ENCODE data around the gene MMADHC. TPM values are rescaled to one million over a fixed set of nuclear protein-coding genes. Genes with fewer than 3 reads are reported as not detected.

Gene MMADHC
- total RNA-seq, 2 experiments from 2014 or later: 94.7 to 136 TPM

DNA sequence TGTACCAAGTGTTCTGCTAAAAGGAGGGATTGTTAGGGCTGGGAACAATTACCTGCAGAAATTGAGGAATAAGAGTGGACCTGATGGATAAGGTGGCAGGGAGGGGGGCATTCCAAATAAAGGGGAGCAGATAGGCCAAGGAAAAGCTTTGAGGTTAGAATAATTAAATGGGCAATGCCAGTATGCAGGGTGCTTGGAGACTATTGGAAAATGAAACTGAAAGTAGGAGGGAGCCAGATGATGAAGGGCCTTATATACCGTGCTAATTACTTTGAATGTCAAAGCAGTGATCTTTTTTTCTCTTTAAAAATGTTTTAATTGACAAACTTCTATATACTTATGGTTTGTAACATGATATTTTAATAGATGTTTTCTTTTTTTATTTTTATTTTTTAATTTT is 42.9 kb downstream of the MMADHC start:
- Mint-ChIP-seq H3K9me3 (ENCODE audit: low read depth) (peaks cover 1% of the 10 kb centered on the region), H3K4me1 (peaks cover 8% of the 10 kb centered on the region), H3K27ac (no peak overlapping the region), H3K27me3 (no peaks in the 10 kb centered on the region), H3K4me3 (peak overlapping the region; percentile 6), H3K36me3 (ENCODE audit: low read depth) (no peaks in the 10 kb centered on the region)
- POLR2A ChIA-PET: no interaction called here
- intact Hi-C loops (cut with DNase I, micrococcal nuclease): no loop called here
- CTCF ChIA-PET: no interaction called here
- ATAC-seq (no peak), DNase-seq (no peak)

- H3K27me3 Mint-ChIP-seq: no peaks in the 10 kb centered on the region
- H3K9me3 Mint-ChIP-seq (ENCODE audit: low read depth): no peaks in the 10 kb centered on the region
- intact Hi-C loops (cut with DNase I, micrococcal nuclease): no loop called here
- DNase-seq (no peak), ATAC-seq (no peak)
- ChIA-PET POLR2A (no interaction called here), CTCF (no interaction called here)
- H3K4me3 Mint-ChIP-seq: no peak overlapping the region
- H3K27ac Mint-ChIP-seq: no peak overlapping the region
- no peaks in the 10 kb centered on the region for H3K36me3 Mint-ChIP-seq (ENCODE audit: low read depth)
- H3K4me1 Mint-ChIP-seq: peaks cover 8% of the 10 kb centered on the region
Measured at GRCh38 chr2:149543845-149544244, 43.7 kb downstream of the MMADHC start.

DNA sequence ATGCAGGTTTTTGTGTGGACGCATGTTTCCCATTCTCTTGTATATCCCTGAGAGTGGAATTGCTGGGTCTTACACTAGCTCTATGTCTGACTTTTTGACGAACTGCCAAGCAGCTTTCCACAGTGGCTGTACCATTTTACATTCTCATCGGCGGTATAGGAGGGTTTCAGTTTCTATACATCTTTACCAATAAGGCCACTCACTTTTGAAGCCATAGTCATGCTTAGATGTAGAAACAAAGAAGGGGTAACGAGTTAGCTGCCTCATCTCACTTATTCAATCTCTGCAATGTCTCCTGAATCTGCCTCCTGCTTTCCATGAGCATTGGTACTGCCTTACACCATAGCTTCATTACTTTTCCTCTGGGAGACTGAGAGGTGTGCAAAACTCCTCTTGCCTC is 47.4 kb downstream of the MMADHC start:
- Mint-ChIP-seq H3K27me3 (no peaks in the 10 kb centered on the region), H3K27ac (no peak overlapping the region), H3K4me3 (no peak overlapping the region), H3K9me3 (ENCODE audit: low read depth) (no peaks in the 10 kb centered on the region), H3K4me1 (peaks cover 21% of the 10 kb centered on the region), H3K36me3 (ENCODE audit: low read depth) (no peaks in the 10 kb centered on the region)
- ATAC-seq (no peak), DNase-seq (no peak)
- ChIA-PET CTCF (interaction anchor here (0.6 to 0.8 kb wide), 2 partner anchors 13 to 1860 kb away, joined by 3 to 4 read pairs; no protein-coding TSS in a partner anchor), POLR2A (interaction anchor here (0.6 kb wide), 1 partner anchor 14 kb away, joined by 3 read pairs; no protein-coding TSS in a partner anchor)
- intact Hi-C loops (cut with DNase I, micrococcal nuclease): no loop called here

DNA sequence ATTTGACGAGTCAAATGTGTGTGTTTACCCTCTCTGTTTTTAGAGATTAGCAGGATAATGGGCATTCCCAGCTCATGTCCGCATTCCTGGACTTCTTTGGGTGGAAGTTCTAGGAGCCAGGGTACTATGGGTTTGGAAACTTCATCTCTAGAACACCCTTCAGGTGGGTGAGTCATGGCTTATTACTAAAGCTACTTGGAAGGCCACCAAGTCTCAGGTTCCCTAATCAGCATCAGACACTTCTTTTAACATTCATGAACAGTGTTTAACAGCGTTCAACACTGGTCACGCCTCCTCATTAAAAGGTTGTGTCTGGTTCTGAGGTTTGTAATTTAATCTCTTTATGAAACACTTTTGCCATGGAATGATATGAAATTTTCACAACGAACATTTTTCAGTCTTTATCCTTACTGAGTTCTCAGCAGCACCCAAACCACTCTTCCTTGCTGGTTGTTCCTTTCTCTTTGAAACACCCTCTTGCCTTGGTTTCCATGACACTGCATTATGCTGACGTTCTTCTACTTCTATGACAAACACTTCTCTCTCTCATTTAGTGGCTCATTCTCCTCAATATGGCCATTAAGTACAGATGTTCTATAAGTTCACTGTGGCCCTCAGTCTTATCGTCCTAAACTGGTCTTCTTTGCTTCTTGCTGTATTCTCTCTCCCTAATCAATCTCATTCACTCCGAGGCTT is 49.3 kb downstream of the MMADHC start:
- CTCF ChIA-PET: interaction anchor here (0.6 kb wide), 1 partner anchor 378 kb away, joined by 3 read pairs; no protein-coding TSS in a partner anchor
- intact Hi-C loops (cut with DNase I, micrococcal nuclease): no loop called here
- Mint-ChIP-seq H3K4me3 (no peak overlapping the region), H3K27ac (no peak overlapping the region), H3K27me3 (no peaks in the 10 kb centered on the region), H3K4me1 (peaks cover 13% of the 10 kb centered on the region), H3K36me3 (ENCODE audit: low read depth) (no peaks in the 10 kb centered on the region), H3K9me3 (ENCODE audit: low read depth) (no peaks in the 10 kb centered on the region)
- DNase-seq (no peak), ATAC-seq (no peak)
- POLR2A ChIA-PET: no interaction called here

GRCh38 chr2:149537092-149537726 is 50.4 kb downstream of the MMADHC start:
- Mint-ChIP-seq H3K36me3 (ENCODE audit: low read depth) (no peaks in the 10 kb centered on the region), H3K4me1 (peaks cover 13% of the 10 kb centered on the region), H3K4me3 (no peak overlapping the region), H3K27me3 (no peaks in the 10 kb centered on the region), H3K9me3 (ENCODE audit: low read depth) (no peaks in the 10 kb centered on the region), H3K27ac (no peak overlapping the region)
- CTCF ChIA-PET: interaction anchor here (0.6 to 1.6 kb wide), 3 partner anchors 24 to 520 kb away, joined by 3 to 6 read pairs (median 5); no protein-coding TSS in a partner anchor
- ATAC-seq (peak; percentile 93), DNase-seq (no peak)
- POLR2A ChIA-PET: no interaction called here
- intact Hi-C loops (cut with DNase I, micrococcal nuclease): no loop called here

GRCh38 chr2:149536649-149537048 is 50.9 kb downstream of the MMADHC start:
- ATAC-seq: peak; percentile 9
- intact Hi-C loops (cut with DNase I, micrococcal nuclease): no loop called here
- ChIA-PET POLR2A (no interaction called here), CTCF (interaction anchor here (0.6 to 1.6 kb wide), 3 partner anchors 22 to 519 kb away, joined by 3 to 6 read pairs (median 5); no protein-coding TSS in a partner anchor)
- no peak for DNase-seq
- H3K27ac Mint-ChIP-seq: peak overlapping the region; percentile 26
- H3K9me3 Mint-ChIP-seq (ENCODE audit: low read depth): no peaks in the 10 kb centered on the region
- H3K4me1 Mint-ChIP-seq: peaks cover 13% of the 10 kb centered on the region
- no peak overlapping the region for H3K4me3 Mint-ChIP-seq
- no peaks in the 10 kb centered on the region for H3K27me3 Mint-ChIP-seq
- H3K36me3 Mint-ChIP-seq (ENCODE audit: low read depth): no peaks in the 10 kb centered on the region

DNA sequence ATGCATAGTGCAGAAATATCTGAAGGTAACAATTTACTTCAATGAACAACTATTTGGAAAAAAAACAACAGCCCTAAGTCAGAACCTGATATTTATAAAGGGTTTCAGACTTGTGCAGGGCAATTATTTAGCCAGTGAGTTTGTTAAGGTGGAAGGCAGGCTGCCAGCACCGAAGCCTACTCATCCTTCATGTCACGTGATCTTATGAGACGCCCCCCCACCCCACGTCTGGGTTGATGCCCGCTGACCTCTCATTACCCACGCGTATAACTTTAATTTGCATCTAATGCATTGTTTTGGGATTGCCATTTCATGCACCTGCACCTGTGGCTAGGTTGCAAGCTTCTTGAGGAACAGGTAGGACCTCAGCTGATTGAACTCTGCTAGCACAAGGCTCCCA is 52.9 kb downstream of the MMADHC start:
- H3K9me3 Mint-ChIP-seq (ENCODE audit: low read depth): no peaks in the 10 kb centered on the region
- H3K27ac Mint-ChIP-seq: no peak overlapping the region
- no peak overlapping the region for H3K4me3 Mint-ChIP-seq
- ChIA-PET POLR2A (no interaction called here), CTCF (no interaction called here)
- DNase-seq (no peak), ATAC-seq (no peak)
- no peaks in the 10 kb centered on the region for H3K36me3 Mint-ChIP-seq (ENCODE audit: low read depth)
- no peaks in the 10 kb centered on the region for H3K27me3 Mint-ChIP-seq
- H3K4me1 Mint-ChIP-seq: peaks cover 13% of the 10 kb centered on the region
- intact Hi-C loops (cut with DNase I, micrococcal nuclease): no loop called here

DNA sequence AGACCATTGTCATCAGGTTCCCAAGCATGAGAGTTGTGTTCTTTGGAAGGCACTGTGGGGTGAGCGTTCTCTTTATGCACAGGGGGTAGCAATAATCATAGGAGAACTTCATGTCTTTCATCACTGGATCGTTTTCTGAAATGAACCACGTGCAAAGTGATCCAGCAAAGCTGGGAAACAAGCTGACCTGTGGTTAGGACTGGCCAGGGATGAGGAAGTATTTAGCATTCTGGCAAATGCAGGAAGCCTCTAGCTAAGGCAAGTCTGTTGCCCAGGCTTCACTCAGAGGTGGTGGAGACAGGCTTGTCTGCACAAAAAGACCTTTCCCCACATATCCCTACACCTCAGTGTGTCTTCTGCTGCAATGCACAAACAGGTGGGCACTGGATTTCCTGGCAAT is 58.6 kb downstream of the MMADHC start:
- ChIA-PET POLR2A (no interaction called here), CTCF (no interaction called here)
- H3K4me1 Mint-ChIP-seq: no peaks in the 10 kb centered on the region
- no peaks in the 10 kb centered on the region for H3K36me3 Mint-ChIP-seq (ENCODE audit: low read depth)
- H3K9me3 Mint-ChIP-seq (ENCODE audit: low read depth): no peaks in the 10 kb centered on the region
- no peak overlapping the region for H3K4me3 Mint-ChIP-seq
- ATAC-seq: no peak
- DNase-seq: no peak
- intact Hi-C loops (cut with DNase I, micrococcal nuclease): no loop called here
- H3K27ac Mint-ChIP-seq: no peak overlapping the region
- H3K27me3 Mint-ChIP-seq: peaks cover 11% of the 10 kb centered on the region

GRCh38 chr2:149527998-149528755 is 59.4 kb downstream of the MMADHC start:
- POLR2A ChIA-PET: no interaction called here
- Mint-ChIP-seq H3K9me3 (ENCODE audit: low read depth) (peaks cover 2% of the 10 kb centered on the region), H3K27me3 (peaks cover 16% of the 10 kb centered on the region)

GRCh38 chr2:149526689-149527088 is 60.9 kb downstream of the MMADHC start:
- Mint-ChIP-seq H3K27me3 (peaks cover 16% of the 10 kb centered on the region), H3K27ac (no peak overlapping the region), H3K4me1 (no peaks in the 10 kb centered on the region), H3K9me3 (ENCODE audit: low read depth) (peaks cover 2% of the 10 kb centered on the region), H3K36me3 (ENCODE audit: low read depth) (no peaks in the 10 kb centered on the region), H3K4me3 (no peak overlapping the region)
- ChIA-PET CTCF (no interaction called here), POLR2A (no interaction called here)
- DNase-seq (no peak), ATAC-seq (no peak)
- intact Hi-C loops (cut with DNase I, micrococcal nuclease): no loop called here

More at GRCh38 chr2:149527998-149528755, 59.4 kb downstream of the MMADHC start:
- CTCF ChIA-PET: no interaction called here
- Mint-ChIP-seq H3K27ac (no peak overlapping the region), H3K36me3 (ENCODE audit: low read depth) (no peaks in the 10 kb centered on the region), H3K4me3 (no peak overlapping the region), H3K4me1 (no peaks in the 10 kb centered on the region)
- ATAC-seq (no peak), DNase-seq (no peak)
- intact Hi-C loops (cut with DNase I, micrococcal nuclease): no loop called here

GRCh38 chr2:149525323-149525722 is 62.3 kb downstream of the MMADHC start:
- no peak overlapping the region for H3K27ac Mint-ChIP-seq
- ATAC-seq (no peak), DNase-seq (no peak)

More at GRCh38 chr2:149525323-149525722, 62.3 kb downstream of the MMADHC start:
- Mint-ChIP-seq H3K9me3 (ENCODE audit: low read depth) (peaks cover 2% of the 10 kb centered on the region), H3K36me3 (ENCODE audit: low read depth) (no peaks in the 10 kb centered on the region), H3K27me3 (peaks cover 16% of the 10 kb centered on the region), H3K4me1 (no peaks in the 10 kb centered on the region), H3K4me3 (no peak overlapping the region)
- ChIA-PET CTCF (no interaction called here), POLR2A (interaction anchor here (0.6 kb wide), 1 partner anchor 15 kb away, joined by 3 read pairs; no protein-coding TSS in a partner anchor)
- intact Hi-C loops (cut with DNase I, micrococcal nuclease): no loop called here
